Upper lobe of left lung (tissue), 6 donors: ENCODE results near the gene ACAN. TPM values are rescaled to one million over a fixed set of nuclear protein-coding genes. Genes with fewer than 3 reads are reported as not detected.

Experiments used
- ATAC-seq, 2 donors: fragments of 200-7000 bp; cut with Tn5 transposase; one replicate each; pipeline ENCODE4 v1.9.1; 2022; ENCODE audit warnings: mild to moderate bottlenecking in 2 of 2, moderate library complexity in 2 of 2; ENCODE audit not compliant: low FRiP score in 2 of 2
- DNase-seq, 2 donors: peaks; one replicate each; pipeline ENCODE4 v3.0.0-alpha.2; 2019 to 2020
- H3K27ac ChIP-seq, 4 donors: fragments of 200-600 bp; sonication (generic); one replicate each; pipeline ENCODE4 v1.5.1; 2016 to 2019
- H3K27me3 ChIP-seq, 4 donors: fragments of 200-600 bp; sonication (generic); one replicate each; pipeline ENCODE4 v1.5.1; 2017 to 2019
- H3K36me3 ChIP-seq, 4 donors: fragments of 200-600 bp; sonication (generic); one replicate each; pipeline ENCODE4 v1.5.1; 2016 to 2019
- H3K4me1 ChIP-seq, 4 donors: fragments of 200-600 bp; sonication (generic); one replicate each; pipeline ENCODE4 v1.5.1; 2018 to 2019
- H3K4me3 ChIP-seq, 4 donors: fragments of 200-600 bp; sonication (generic); one replicate each; pipeline ENCODE4 v1.5.1; 2017 to 2019; ENCODE audit warnings: mild to moderate bottlenecking in 2 of 4, moderate library complexity in 1 of 4
- H3K9me3 ChIP-seq, 4 donors: fragments of 200-600 bp; sonication (generic); one replicate each; pipeline ENCODE4 v1.5.1; 2018 to 2019
- CTCF ChIP-seq, 6 experiments: fragments of 450-650 bp in 4 of 6; fragments of 200-600 bp in 2 of 6; sonication (generic) in 2 of 6; IDR thresholded peaks; one replicate each; pipeline ENCODE4 v1.5.1; 2016 to 2019; ENCODE audit warnings: antibody characterized with exemption in 6 of 6
- EP300 ChIP-seq, 4 donors: sonication (generic); formaldehyde crosslinking; IDR thresholded peaks; one replicate each; pipeline ENCODE4 v1.5.1; 2017; ENCODE audit warnings: antibody characterized with exemption in 4 of 4, control low read depth in 2 of 4
- POLR2A ChIP-seq, 4 donors: fragments of 450-650 bp; IDR thresholded peaks; one replicate each; pipeline ENCODE4 v1.5.1; 2016 to 2017; ENCODE audit warnings: antibody characterized with exemption in 4 of 4, mild to moderate bottlenecking in 2 of 4
- POLR2AphosphoS5 ChIP-seq, 2 donors: sonication (generic); formaldehyde crosslinking; IDR thresholded peaks; one replicate each; pipeline ENCODE4 v1.5.1; 2017; ENCODE audit warnings: antibody characterized with exemption in 2 of 2
- WGBS, 2 donors: methylation state at CpG; one replicate each; pipeline ENCODE4 v1.1.5; 2017 to 2018; 5-methylcytosine and 5-hydroxymethylcytosine counted together
- total RNA-seq, 6 donors: library from RNA; depleted of rRNA in 4 of 6; stranded (reverse); fragments of >200 nt in 4 of 6; gene quantifications; one replicate each; pipeline versions ENCODE4 v1.1.0 to v1.2.1, GENCODE V29; 2016 to 2021
- donor health status: DM: no; HTN: no; CAD: no; lungs with moderate emphysema.
- donor health status: DM: no; HTN: yes; CAD: no; lungs with severe emphysema.

The ACAN gene
- total RNA-seq, 6 donors from 2014 or later, result 0.24 to 1.6 (median 0.46) TPM; not detected in 3

DNA sequence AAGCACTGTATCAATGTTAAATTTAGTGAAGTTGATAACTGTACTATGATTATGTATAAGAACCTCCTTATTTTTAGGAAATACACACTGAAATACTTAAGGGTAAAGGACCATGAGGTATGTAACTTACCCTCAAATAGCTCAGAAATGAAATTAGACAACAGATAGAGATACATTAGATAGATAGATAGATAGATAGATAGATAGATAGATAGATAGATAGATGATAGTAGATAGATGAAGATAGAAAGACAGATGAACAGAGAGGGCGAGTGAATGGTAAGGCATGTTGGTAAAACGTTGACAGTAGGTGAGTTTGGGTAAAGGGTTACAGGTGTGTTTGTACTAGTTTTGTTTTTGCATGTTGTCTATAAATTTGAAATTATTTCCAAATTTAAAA is 38.0 kb upstream of the ACAN start:
- WGBS, 2 donors, result 71 to 82% methylated on average over 2 of the region's 2 CpGs
- Histone ChIP-seq H3K4me3 (no peak overlapping the region), H3K9me3 (peaks cover 0 to 9% (median 1%) of the 10 kb centered on the region in 4 donors), H3K36me3 (no peaks in the 10 kb centered on the region), H3K27me3 (peaks cover 0 to 5% (median 0%) of the 10 kb centered on the region in 4 donors), H3K27ac (no peak overlapping the region), H3K4me1 (no peaks in the 10 kb centered on the region)
- ATAC-seq (no peak), DNase-seq (no peak)
- TF ChIP-seq POLR2A (IDR thresholded peaks at IDR 0.05) (no peak), EP300 (IDR thresholded peaks at IDR 0.05) (no peak), POLR2AphosphoS5 (IDR thresholded peaks at IDR 0.05) (no peak), CTCF (IDR thresholded peaks at IDR 0.05) (no peak)

- Histone ChIP-seq H3K4me3 (no peak overlapping the region), H3K27ac (no peak overlapping the region), H3K36me3 (no peaks in the 10 kb centered on the region), H3K4me1 (no peaks in the 10 kb centered on the region), H3K27me3 (peaks cover 0 to 5% (median 0%) of the 10 kb centered on the region in 4 donors), H3K9me3 (peaks cover 0 to 9% (median 4%) of the 10 kb centered on the region in 4 donors)
- DNase-seq, result peak in 1 of 2 donors; percentile 64
- no peak for ATAC-seq
- 10 to 11% methylated on average over 31 to 38 of the region's 38 CpGs for WGBS, 2 donors
- TF ChIP-seq POLR2AphosphoS5 (IDR thresholded peaks at IDR 0.05), result no peak
- TF ChIP-seq CTCF (IDR thresholded peaks at IDR 0.05), result no peak
- no peak for TF ChIP-seq POLR2A (IDR thresholded peaks at IDR 0.05)
- TF ChIP-seq EP300 (IDR thresholded peaks at IDR 0.05), result no peak
Measured at GRCh38 chr15:88769161-88769971, 33.9 kb upstream of the ACAN start.

- WGBS, 2 donors, result 90 to 92% methylated on average over 4 of the region's 4 CpGs
- Histone ChIP-seq H3K4me1 (no peaks in the 10 kb centered on the region), H3K9me3 (peaks cover 0 to 14% (median 4%) of the 10 kb centered on the region in 4 donors), H3K36me3 (no peaks in the 10 kb centered on the region), H3K4me3 (no peak overlapping the region), H3K27ac (no peak overlapping the region), H3K27me3 (no peaks in the 10 kb centered on the region)
- DNase-seq (no peak), ATAC-seq (no peak)
- no peak for TF ChIP-seq POLR2AphosphoS5 (IDR thresholded peaks at IDR 0.05)
- TF ChIP-seq CTCF (IDR thresholded peaks at IDR 0.05), result no peak
- TF ChIP-seq POLR2A (IDR thresholded peaks at IDR 0.05), result no peak
- TF ChIP-seq EP300 (IDR thresholded peaks at IDR 0.05), result no peak
Measured at GRCh38 chr15:88775776-88776175, 27.5 kb upstream of the ACAN start.

DNA sequence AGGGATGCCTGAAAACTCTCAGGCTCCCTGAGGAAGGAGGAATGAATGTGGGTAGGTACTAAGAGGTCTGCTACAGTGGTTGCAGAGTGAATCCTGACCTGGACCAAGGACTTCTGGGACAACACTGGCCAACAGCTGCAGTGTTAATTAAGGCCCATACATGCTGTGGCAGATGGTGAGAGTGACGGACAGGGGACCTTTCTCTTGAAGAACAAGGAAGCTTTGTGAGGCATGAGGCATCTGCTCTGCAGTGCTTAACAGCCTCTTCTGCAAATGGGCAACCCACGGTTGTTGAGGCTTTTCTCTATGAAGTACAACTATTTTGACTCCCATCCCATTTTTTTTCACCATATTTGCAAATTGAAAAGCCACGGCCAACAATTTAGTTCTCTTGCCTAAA is 26.6 kb upstream of the ACAN start:
- 66 to 80% methylated on average over 3 of the region's 3 CpGs for WGBS, 2 donors
- DNase-seq (no peak), ATAC-seq (no peak)
- TF ChIP-seq POLR2A (IDR thresholded peaks at IDR 0.05) (no peak), CTCF (IDR thresholded peaks at IDR 0.05) (no peak), EP300 (IDR thresholded peaks at IDR 0.05) (no peak), POLR2AphosphoS5 (IDR thresholded peaks at IDR 0.05) (no peak)
- Histone ChIP-seq H3K4me3 (no peak overlapping the region), H3K27me3 (no peaks in the 10 kb centered on the region), H3K27ac (no peak overlapping the region), H3K9me3 (peaks cover 0 to 14% (median 4%) of the 10 kb centered on the region in 4 donors), H3K4me1 (no peaks in the 10 kb centered on the region), H3K36me3 (no peaks in the 10 kb centered on the region)
